ENCODE measurements around the gene NFIA.

NFIA gene

DNA sequence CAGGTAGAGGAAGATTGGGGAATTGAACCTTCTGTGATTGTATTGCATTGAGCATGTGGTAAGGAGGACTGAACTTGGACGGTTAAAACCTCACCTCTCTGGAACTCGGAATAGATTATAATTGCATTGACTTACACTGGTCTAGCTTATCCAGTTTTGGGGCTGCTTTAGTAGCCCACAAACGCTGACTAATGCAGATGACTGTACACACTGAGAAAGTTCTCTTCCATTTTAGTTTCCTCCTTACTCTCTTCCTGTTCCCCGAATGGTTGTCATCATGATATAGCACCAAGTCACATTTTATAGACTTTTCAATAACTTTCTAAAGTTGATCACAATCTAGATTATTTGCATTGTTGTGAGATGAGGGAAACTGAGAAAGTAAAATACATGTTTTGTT is 78.2 kb downstream of the NFIA start:
- no peak for DNase-seq

DNA sequence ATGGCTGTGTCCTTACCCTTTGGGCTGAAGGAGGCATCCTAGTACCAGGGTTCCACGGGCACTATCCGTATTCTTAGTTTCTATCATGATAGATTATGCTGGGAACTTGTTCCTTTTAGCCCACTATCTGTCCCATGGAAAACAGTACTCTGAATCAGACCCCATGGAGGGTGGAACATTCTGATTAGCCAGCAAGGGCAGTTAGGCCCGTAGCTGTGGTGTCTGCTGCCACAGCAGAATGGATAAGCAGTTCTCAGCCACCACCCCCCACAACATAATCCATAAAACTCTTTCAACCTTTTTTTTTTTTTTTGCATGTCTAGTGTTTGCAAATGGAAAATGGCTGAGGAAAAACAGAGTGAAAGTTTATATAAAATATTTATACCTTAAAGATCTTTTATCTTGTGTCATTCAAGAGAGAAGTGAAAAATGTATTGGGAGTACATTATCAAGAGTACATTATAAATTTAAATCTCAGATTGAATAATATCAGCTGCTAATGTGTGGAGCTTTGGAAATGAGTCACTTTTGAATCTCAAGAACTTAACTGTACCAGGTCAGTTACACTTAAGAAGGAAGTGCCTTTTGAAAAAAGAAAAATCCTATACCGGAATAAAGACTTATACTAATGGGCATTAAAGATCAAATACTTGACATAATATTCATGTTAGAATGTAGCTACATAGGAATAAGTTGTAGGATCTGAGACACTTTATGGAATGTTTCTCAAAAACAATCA is 80.3 kb downstream of the NFIA start:
- DNase-seq = no peak

DNA sequence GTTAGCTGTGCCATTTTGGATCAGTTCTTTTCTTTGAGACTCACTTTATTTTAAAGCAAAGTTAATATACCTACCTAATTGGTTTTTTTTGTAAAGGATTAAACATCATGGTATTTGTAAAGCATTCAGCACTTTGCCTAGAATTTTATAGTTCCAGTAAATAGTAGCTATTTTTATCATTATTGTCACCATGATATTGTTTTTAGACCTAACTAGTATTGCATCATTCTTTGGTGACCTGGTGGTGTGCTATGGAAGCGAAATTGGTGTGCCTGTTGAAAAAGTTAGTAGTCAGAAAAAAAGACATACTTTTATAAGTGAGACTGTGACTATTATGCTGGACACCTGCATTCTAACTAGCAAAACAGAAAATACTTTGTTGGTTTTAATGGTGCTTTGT is 81.0 kb downstream of the NFIA start:
- DNase-seq = no peak

DNA sequence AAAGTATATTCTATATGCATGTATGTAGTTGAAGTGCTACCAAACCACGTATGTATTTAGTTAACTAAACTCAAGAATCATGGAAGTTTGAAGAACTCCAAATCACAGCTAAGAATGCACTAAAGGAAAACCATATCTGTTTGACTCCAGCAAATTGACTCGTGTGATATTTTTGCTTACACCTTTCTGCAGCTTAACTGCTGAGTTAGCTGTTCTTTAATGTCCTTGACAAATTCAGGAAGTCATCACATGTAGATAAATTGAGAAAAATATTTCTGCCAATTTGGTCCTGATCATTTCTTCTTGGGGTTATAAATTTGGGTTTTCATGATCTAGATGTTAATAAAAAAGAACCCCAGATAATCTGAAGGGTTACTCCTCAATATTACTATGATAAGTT is 83.0 kb downstream of the NFIA start:
- no peak for DNase-seq

DNA sequence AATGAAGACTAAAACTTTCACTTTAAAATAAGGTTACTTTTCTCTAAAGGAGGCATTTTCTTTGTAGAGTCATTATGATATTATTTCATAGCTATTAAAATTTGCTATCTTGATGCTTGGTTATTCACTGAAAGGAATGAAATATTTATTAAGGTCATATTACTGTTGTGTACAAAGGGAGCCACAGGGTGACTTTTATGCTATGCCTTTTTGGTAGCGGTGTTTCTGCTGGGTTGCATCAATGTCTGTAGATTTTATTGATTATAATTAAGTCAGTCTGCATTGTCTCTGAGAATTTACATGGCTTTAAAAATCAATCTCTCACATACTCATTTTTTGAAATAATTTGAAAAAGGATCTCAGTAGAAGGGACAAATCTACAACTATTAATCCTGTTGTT is 84.9 kb downstream of the NFIA start:
- DNase-seq = no peak

DNA sequence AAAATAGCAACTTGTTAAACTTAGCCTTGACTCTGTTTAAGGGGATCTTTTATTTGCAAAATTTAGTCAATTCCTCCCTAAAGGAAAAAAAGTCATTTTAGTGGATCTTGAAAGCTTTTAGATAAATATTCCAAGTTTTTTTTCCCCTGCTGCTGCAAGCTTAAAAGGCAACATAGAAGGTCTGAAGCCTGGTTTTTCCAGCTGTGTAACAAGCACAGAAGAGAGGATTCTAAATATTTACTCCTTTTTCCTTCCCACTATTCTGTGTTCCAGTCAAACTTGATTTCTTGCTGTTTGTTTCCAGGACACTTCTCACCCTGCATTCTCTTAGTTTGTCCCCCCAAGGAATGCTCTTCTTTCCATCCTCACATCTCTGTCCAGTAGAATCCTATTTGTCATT is 86.7 kb downstream of the NFIA start:
- no peak for DNase-seq

DNA sequence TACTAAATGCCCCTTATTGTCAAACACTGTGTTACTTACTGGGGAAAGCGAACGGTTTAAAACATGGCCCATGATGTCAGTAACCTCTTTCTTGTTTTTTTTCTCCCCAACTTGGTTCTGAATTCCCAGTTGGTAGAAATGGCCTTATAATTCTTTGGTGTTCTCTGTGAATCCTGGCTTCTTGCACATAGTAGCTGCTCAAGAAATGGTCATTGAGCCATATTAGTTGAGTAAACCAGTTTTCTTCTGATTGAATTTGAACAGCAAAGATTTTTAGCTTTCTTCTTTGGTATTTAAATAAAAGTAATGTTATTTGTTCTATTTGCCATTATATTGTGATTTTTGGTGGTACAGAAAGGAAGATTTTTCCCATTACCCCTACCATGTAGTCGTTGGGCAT is 87.3 kb downstream of the NFIA start:
- no peak for DNase-seq

DNA sequence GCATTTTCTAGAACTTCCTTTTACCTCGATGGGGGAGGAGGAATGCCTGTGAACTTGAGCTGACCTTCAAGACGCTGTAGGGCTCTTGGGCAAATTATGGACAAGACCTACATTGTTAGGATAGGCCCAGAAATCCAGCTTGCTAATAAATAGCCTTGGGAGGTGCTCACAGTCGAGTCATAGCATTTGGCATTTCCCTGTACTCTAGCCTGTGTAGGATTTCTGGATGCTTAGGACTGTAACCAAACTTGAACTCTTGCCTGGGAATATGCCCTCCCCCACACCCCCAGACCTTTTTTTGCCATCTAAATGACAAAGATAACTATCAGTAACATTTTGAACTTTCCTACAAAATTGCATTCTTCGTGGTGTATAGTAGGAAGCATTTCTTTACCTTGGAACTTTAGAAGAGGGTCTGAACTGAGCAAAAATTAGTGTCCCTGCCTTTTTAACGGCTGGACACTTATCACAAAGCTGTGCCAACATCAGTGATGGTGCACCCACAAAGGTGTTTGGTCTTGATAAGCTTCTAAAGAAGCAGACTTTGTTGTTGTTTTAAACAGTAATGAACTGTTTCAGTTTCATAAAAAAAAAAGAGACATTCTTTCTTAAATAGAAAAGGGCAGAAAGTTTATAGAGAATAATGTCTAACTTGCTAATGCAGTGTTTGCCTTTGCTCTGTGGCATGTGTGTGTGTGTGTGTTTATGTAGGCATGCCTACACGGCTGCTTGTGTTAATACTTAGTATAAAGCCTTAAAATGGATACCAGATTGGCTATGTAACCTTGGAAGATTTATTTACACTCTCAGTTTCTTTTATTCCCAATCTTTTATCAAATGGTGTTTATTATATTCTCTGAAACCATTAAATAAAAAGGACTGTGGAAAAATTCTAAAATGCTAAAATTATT is 88.2 kb downstream of the NFIA start:
- DNase-seq = no peak

DNA sequence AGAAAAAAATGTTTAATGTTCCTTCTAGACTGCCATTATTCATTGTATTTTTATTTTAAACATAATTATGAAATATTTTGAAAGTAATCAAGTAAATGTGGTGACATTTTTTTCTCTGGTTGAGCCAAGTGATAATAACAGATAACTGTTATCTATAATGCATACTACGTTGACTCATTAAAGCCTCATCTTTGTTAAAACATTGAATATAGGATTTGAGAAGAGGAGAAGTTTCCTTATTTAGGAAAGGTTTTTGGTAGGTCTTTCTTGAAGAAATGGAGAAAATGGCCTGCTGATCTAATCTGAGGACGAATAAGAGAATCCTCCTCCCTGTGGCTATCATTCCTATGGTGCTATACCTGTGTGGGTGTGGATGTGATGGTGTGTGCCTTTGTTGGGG is 89.0 kb downstream of the NFIA start:
- DNase-seq = no peak

DNA sequence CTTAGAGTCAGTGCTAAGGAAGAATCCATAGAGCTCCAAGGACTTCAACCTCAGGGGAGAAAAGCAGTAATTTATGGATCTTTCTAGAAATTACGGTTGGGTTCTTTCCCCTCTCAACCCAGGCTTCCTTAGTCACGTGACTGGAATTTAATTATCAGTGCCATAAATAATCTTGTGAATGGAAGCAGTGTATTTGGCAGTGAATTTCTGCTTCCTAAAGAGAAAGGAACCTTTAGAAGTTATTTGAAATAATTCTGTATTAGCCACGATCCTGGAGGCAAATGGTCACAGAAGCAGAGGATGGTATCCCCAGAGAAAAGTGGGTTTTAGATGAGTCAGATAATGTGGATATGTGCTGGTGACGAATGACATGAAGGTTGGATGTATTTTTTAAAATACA is 89.6 kb downstream of the NFIA start:
- DNase-seq = no peak

DNA sequence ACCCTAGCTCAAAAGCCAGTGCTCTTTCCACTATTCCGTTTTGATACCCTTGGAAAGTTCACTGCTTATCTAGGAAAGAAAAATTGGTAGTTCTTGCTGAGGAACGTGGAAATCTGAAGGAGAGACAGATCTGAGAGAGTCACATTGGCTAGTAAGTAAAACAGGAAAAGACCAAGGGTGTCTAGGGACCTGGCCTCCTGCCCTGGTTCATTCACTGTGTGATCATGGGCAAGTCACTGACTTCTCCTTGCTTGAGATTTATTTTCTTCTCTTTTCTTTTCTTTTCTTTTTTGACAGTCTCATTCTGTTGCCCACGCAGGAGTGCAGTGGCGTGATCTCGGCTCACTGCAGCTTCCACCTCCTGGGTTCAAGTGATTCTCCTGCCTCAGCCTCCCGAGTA is 90.8 kb downstream of the NFIA start:
- DNase-seq = no peak

DNA sequence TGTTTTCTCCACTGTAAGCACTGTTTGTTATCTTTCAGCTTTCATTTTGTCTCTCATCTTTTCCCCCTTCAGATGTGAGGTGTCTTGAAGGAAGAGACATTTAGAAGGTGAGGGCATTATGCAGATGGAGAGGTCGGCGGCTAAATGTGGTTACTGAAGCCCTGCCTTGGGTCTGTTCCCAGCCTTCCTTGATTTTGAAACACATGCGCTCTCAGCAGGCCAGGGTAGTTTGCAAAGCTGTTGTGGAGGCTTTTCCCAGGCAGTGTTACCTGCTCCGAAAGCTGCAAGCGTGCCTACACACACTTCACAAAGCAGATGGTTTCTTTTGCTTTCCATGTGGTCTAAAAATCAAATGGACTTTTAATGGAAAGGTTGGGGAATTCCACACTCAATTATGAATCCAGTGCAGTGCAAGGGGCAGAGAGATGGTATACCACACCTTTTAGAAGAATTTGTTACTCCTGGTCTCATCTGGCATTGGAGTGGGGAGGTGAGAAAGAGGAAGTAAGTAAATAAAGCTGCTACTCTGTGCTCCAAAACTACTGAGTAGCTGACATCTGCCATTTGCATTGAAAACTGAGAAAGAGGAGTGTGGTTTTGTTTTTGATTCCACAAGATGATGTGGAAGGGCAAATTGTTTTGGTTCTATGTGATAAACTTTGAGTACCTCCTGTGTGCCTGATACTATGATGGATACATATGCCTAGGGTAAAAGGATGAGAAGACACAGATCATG is 91.9 kb downstream of the NFIA start:
- DNase-seq = no peak

DNA sequence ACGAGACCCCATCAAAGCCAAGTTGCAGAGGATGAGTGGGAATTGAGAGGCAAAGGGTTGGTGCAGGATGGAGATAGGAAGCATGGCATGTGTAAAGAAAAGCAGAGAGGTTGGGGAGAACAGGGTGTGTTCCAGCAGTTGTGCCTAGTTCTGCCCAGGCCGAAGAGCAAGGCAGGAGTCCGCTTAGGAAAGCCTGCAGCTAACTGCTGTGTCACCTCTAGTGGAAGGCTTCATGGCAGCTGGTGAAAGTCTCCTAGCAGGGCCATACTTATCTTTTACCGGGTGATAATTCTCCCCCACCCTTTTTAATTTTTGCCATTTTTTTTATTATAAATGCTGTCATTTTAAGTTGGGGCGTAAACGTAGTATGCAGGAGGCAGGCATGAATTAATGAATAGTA is 93.6 kb downstream of the NFIA start:
- no peak for DNase-seq

DNA sequence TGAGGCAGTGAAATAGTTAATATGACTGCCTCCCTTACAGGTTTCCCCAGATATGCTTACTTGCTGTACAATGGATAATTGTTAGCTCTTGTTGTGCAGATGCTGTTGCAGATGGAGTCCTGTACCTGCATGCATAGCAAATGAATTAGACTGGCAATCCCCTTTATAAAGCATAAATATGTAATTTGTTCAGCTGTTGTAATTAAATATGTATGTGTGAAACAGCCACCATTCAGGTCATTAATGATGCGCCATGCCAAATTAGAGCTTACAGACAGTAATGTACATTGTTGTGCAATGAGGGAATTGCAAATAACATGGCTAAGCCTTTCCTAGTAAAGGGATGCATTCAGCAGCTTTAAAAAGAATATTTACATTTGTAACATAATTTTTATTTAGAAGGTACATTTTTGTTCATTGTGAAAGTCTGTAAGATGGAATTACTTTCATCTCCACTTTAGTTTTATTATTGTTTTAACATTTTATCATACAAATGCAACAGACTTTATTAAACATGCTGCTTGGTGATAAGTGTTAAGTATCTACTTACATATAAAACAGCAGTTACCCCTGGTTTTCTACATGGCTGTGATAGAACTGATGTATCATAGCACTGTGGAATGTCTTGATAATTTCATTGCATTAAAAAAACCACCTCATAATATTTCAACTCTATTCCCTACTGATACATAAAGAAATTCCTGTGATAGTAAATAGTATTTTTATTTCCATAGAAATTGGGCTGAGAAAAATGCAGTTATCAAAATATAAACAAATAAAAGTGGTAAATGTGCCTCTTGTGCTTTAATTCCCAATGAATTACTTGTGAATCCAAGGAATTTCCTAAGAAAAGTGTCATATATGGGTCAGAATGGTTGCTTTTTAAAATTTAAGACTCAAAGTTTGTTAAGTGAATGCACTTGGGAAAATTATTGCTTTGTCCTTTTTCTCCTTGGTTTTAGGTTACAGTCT is 99.0 kb downstream of the NFIA start:
- no peak for DNase-seq

DNA sequence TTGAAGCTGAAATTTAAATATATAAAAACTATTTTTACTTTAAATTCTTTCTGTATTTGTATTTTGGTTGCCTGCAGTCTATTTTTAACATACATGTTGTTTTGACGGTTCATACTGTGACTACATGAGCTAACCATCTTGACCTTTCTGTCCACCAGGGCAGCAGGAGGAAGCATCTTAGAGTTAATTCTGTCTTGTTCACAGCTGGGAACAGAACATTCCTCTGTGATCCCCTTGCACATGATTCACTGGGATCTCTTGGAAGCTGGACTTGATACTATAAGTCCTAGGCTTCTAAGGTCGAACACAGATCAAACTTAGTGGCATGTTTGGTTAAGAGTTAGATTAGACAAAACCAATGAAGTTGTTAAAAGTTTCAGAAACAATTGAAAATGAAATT is 99.7 kb downstream of the NFIA start:
- no peak for DNase-seq

DNA sequence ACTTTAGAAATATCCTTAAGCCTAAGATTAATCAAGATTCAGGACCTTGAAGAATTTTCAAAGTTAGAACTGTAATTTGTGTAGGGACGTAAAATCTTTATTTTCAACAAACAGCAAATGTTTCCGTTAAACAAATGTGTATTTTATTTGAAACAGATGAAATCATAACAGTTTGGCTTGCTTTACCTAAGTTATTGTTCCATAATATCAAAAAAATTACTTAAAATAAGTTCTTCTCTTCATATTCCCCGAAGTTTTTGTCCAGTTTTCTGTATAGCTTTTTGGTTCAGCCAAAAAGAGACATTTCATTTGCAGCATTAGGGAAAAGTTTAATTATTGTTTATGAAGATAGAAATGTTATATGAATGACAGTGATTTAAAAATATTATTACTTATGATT is 100.1 kb downstream of the NFIA start:
- no peak for DNase-seq

DNA sequence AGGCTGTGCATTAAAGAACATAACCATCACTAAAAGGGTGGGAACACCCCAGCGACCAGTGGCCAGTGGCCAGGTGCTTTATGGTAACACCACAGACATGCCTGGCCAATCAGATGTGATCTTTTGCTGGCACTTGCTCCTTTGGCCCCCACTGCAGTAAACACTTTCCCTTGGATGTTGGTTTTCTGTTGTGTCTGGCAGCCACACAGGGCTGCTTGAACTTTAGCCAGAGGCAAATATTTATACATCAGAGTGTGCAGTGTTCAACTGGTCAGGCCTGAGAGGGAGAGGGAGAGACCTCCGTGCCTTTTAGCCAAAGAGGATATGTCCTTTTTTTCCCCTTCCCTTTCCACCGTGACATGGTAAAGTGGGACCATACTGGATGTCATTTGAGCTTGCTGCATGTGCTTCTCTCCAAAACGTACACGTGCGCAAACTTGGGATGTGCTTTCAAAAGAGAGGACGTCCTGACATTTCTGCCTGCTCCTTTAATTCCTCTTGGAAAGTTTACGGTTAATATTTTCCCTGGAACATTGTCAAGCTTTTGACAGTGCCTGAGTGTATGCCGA is 101.2 kb downstream of the NFIA start:
- no peak for DNase-seq

DNA sequence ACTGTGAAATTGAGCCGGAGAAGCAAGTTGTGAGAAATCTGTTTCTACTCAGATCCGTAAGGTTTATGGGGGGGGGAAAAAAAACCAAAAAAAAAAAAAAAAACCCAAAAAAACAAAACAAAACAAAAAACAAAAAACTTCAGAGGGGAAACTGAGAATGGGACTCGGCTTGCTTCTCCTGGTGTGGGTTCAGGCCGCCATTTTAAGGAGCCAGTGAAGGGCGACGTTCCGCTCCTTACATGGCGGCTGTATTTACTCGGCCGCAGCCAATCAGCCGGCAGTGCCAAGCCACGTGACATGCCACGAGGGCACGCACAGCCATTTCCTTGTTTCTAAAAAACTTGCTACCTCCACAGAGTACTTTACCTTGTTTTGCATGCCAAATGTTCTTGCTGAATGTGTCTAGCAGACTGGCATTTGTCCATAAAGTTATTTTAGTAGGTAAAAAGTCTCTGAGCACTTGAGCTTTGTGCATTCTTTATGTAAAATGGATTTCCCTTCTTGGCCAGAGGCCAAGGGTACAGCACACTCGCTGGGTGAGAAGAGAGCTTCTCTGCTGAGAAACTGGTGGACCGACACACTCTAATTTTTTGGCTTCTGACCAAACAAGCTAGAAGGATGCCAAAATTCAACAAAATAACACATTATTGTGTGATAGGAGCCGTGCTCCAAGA is 101.8 kb downstream of the NFIA start:
- DNase-seq = no peak

DNA sequence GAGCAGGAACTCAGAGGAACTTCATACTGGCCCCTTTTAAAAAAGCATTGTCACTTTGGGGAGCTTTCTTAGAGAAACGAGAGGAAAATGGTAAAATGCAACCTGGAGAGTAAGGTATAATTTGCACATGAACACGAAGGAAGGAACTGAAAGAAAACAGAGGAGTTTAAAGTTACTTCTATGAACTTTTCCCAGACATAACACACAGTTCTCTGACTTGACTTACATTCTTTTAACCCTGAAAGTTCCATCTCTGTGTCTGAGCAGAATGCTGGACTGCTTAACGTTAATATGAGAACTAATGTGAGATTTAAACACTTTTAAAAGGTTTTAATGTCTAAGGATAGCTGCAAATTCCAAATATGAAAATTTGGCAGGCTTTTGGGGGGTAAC is 102.3 kb downstream of the NFIA start:
- DNase-seq = no peak

DNA sequence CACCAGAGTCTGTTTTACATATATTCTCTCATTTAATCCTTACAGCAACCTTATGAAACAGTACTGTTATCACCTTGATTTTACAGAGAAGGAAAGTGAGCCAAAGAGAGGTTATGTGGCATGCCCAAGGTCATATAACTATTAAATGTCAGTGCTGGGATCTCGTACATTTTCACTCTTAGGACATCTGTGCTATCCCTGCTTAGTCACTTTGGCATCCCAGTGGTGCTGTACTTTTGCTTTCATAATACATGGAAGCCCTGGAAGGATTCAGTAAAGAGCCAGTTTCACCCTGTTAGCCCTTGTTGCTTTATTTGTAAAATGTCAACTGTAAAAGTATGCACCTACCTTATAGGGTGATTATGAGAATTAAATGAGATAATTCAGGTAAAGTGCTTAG is 104.4 kb downstream of the NFIA start:
- DNase-seq = no peak

DNA sequence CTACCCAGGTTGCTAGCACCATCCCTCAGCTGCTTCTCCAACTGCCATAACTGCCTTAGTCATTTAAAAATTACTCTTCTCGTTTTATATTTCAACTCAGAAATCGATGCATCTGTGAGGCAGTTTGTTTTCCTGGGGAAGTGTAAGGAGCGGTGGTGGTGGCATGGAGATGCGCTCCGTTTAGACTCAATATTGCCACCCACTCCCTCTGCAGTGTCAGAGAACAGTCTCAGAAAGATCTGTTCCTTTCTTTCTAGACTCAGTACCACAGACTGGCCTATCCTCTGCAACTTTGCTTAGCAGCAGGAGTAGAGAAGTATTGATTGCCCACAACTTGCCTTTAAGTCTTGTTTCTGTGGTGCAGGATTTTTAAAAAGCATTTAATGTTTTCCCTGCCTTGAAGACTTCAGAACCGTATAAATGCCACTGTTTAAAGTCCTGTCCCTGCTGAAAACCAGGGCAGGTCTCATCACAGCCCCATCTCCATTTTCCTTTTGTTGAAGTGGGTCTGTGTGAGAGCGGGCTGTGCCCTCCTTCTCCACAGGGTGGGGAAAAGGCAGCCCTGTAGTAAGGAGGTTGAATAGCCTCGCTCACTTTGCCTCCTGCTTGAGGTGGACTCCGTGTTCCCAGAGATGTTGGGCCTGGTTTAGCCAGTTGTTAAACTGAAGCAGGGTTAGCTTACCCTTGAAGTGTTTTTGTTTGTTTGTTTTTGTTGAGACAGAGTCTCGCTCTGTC is 105.2 kb downstream of the NFIA start:
- DNase-seq = no peak
